K562 (cell line): Measurements from ENCODE around the gene CHN1. TPM values are rescaled to one million over a fixed set of nuclear protein-coding genes. Genes with fewer than 3 reads are reported as not detected.

ENCODE experiments used
- ATAC-seq: fragments of 200-7000 bp; cut with Tn5 transposase; 3 replicates; pipeline ENCODE4 v1.9.1; 2020; ENCODE audit warnings: moderate library complexity
- BruUV-seq: library from RNA; stranded (reverse); fragments of 400-500 nt; replicated peaks from 2 replicates; lab custom pipeline; 2021; lab: Mats Ljungman, UMichigan
- CTCF ChIA-PET: fragments of 300-600 bp; formaldehyde crosslinking; extraction: SDS; loops from one replicate; lab custom pipeline; 2021; ENCODE audit warnings: low intra/inter-chr PET ratio; lab: Yijun Ruan, JAX
- POLR2A ChIA-PET: fragments of 300-600, 350-650 bp; sonication (Branson Sonifier 250); formaldehyde crosslinking; extraction: SDS; loops from one replicate; lab custom pipeline; 2021; ENCODE audit warnings: antibody characterized with exemption, inconsistent platforms; lab: Yijun Ruan, JAX
- DNase-seq, 4 experiments: peaks; one replicate each; pipeline versions ENCODE4 v3.0.0 to v3.0.0-alpha.2; 2011 to 2018; ENCODE audit warnings: low spot score in 3 of 4, mixed read lengths in 3 of 4; ENCODE audit errors: extremely low read depth in 1 of 4
- FAIRE-seq: peaks from 2 replicates; lab custom pipeline; 2011; peaks lifted over from hg19 to GRCh38; lab: Jason Lieb, UNC
- H2AFZ ChIP-seq: 2 replicates; pipeline ENCODE4 v1.6.0; 2011; ENCODE audit warnings: low read depth, low read length, control low read depth, inconsistent platforms
- H3K27ac ChIP-seq: fragments of 200-600 bp; 3 replicates; pipeline ENCODE4 v1.8.0; 2011; ENCODE audit warnings: low read depth, mild to moderate bottlenecking, control low read depth, inconsistent platforms, low read length, moderate library complexity, mixed read lengths; ENCODE audit errors: extremely low read depth
- H3K27me3 ChIP-seq, 2 experiments: fragments of 300-600 bp in 1 of 2; 2 replicates in 1 of 2; 3 replicates in 1 of 2; pipeline versions ENCODE4 v1.6.0 to v1.8.0; 2011; ENCODE audit warnings: inconsistent platforms in 2 of 2, low read length in 2 of 2, mild to moderate bottlenecking in 1 of 2, mixed read lengths in 1 of 2, moderate library complexity in 1 of 2; ENCODE audit not compliant: control insufficient read depth in 2 of 2, insufficient read depth in 2 of 2
- H3K36me3 ChIP-seq: fragments of 300-600 bp; 3 replicates; pipeline ENCODE4 v1.8.0; 2011; ENCODE audit warnings: mild to moderate bottlenecking, low read length, inconsistent platforms; ENCODE audit not compliant: control insufficient read depth, insufficient read depth
- H3K4me1 ChIP-seq, 2 experiments: fragments of 200-600 bp in 1 of 2; replicated peaks in 1 of 2; 2 replicates in 1 of 2; 3 replicates in 1 of 2; pipeline versions ENCODE4 v1.5.1 to v1.8.0; 2011; ENCODE audit warnings: inconsistent platforms in 2 of 2, low read length in 2 of 2, mild to moderate bottlenecking in 1 of 2, mixed read lengths in 1 of 2, moderate library complexity in 1 of 2; ENCODE audit not compliant: control insufficient read depth in 2 of 2, insufficient read depth in 2 of 2
- H3K4me2 ChIP-seq: 2 replicates; pipeline ENCODE4 v1.6.1; 2011; ENCODE audit warnings: low read length, control low read depth, inconsistent platforms, mixed read lengths; ENCODE audit not compliant: insufficient read depth
- H3K4me3 ChIP-seq: fragments of 200-600 bp; sonication (generic), shearing (Covaris generic); 2 replicates; pipeline ENCODE4 v1.5.1; 2016; ENCODE audit warnings: control low read depth, inconsistent platforms
- H3K79me2 ChIP-seq: fragments of 200-600 bp; 3 replicates; pipeline ENCODE4 v1.8.0; 2011; ENCODE audit warnings: low read length, inconsistent platforms; ENCODE audit not compliant: control insufficient read depth, insufficient read depth
- H3K9ac ChIP-seq, 2 experiments: 2 replicates each; pipeline versions ENCODE4 v1.6.0 to v1.6.1; 2011; ENCODE audit warnings: low read depth in 2 of 2, low read length in 2 of 2, control low read depth in 1 of 2, inconsistent platforms in 1 of 2, mild to moderate bottlenecking in 1 of 2, mixed read lengths in 1 of 2; ENCODE audit not compliant: insufficient read depth in 1 of 2
- H3K9me1 ChIP-seq: one replicate; pipeline ENCODE4 v1.6.0; 2011; ENCODE audit warnings: inconsistent platforms, mild to moderate bottlenecking, low read length, moderate library complexity; ENCODE audit not compliant: control insufficient read depth, insufficient read depth
- H3K9me3 ChIP-seq: replicated peaks from 2 replicates; pipeline ENCODE4 v1.5.1; 2011; ENCODE audit warnings: low read depth, low read length, inconsistent platforms; ENCODE audit not compliant: control insufficient read depth, insufficient read depth
- H4K20me1 ChIP-seq: replicated peaks from 2 replicates; pipeline ENCODE4 v1.6.1; 2011; ENCODE audit warnings: low read length, inconsistent platforms, mixed read lengths; ENCODE audit not compliant: control insufficient read depth, insufficient read depth
- ELF2 ChIP-seq: fragments of 250-450 bp; sonication (Bioruptor Pico); IDR thresholded peaks from 2 replicates; pipeline ENCODE4 v1.5.0; 2021; ENCODE audit warnings: mild to moderate bottlenecking
- EZH2 ChIP-seq: IDR thresholded peaks from 2 replicates; pipeline ENCODE4 v1.6.1; 2012; ENCODE audit warnings: low read depth, mild to moderate bottlenecking, inconsistent platforms, low read length, borderline replicate concordance
- KDM1A ChIP-seq, 2 experiments: fragments of 450-650 bp; IDR thresholded peaks; 2 replicates each; pipeline ENCODE4 v1.6.1; 2016; ENCODE audit warnings: mild to moderate bottlenecking in 2 of 2
- KLF10 ChIP-seq: fragments of 250-450 bp; sonication (Bioruptor Pico); IDR thresholded peaks from 2 replicates; pipeline ENCODE4 v1.6.1; 2021; ENCODE audit warnings: matching md5 sums
- KLF13 ChIP-seq: fragments of 450-650 bp; IDR thresholded peaks from 2 replicates; pipeline ENCODE4 v1.6.1; 2016; ENCODE audit warnings: missing genetic modification characterization, low read depth, mild to moderate bottlenecking, missing compliant biosample characterization, moderate library complexity, borderline replicate concordance
- NFRKB ChIP-seq: fragments of 450-650 bp; IDR thresholded peaks from 2 replicates; pipeline ENCODE4 v1.6.1; 2016; ENCODE audit warnings: low read depth
- SMARCB1 ChIP-seq: IDR thresholded peaks from 2 replicates; pipeline ENCODE4 v1.6.1; 2011; ENCODE audit warnings: improper control_type of control experiment, low read depth; ENCODE audit not compliant: insufficient read length
- SMC3 ChIP-seq: conservative IDR thresholded peaks from 2 replicates; pipeline ENCODE4 v1.6.1; 2011; ENCODE audit warnings: low read depth, low read length, improper control_type of control experiment; ENCODE audit not compliant: insufficient read depth
- TCF7 ChIP-seq: sonication (generic); IDR thresholded peaks from 2 replicates; pipeline ENCODE4 v1.6.1; 2016; ENCODE audit warnings: antibody characterized with exemption, borderline replicate concordance
- YBX1 ChIP-seq: fragments of 450-650 bp; IDR thresholded peaks from 2 replicates; pipeline ENCODE4 v1.7.1; 2016; ENCODE audit warnings: mild to moderate bottlenecking
- ZNF134 ChIP-seq: fragments of 250-450 bp; sonication (Bioruptor Pico); conservative IDR thresholded peaks from 2 replicates; pipeline ENCODE4 v1.4.0; 2020
- ZNF239 ChIP-seq: fragments of 250-450 bp; sonication (Bioruptor Pico); IDR thresholded peaks from 2 replicates; pipeline ENCODE4 v1.4.0; 2020; ENCODE audit warnings: mild to moderate bottlenecking
- ZNF583 ChIP-seq: fragments of 250-450 bp; sonication (Bioruptor Pico); IDR thresholded peaks from 2 replicates; pipeline ENCODE4 v1.4.0; 2020
- WGBS: fragments of 100-300 bp; shearing (Covaris generic); methylation state at CpG from one replicate; pipeline ENCODE4 v1.1.6; 2016; ENCODE audit warnings: low coverage, mixed read lengths; ENCODE audit not compliant: insufficient coverage; ENCODE audit errors: missing lambda C conversion rate; 5-methylcytosine and 5-hydroxymethylcytosine counted together
- in situ Hi-C: fragments of 300-500 bp; cut with MboI; formaldehyde crosslinking; loops from 4 replicates; pipeline ENCODE4 v1.15.0; 2018; ENCODE audit warnings: inconsistent platforms, mixed read lengths
- intact Hi-C: fragments of 100-400 bp; cut with micrococcal nuclease; formaldehyde crosslinking; loops from 2 replicates; pipeline ENCODE4 v1.14.2; 2022
- polyA plus RNA-seq, 8 experiments: library from polyadenylated mRNA; depleted of rRNA in 4 of 8; stranded (reverse) in 5 of 8; unstranded in 3 of 8; fragments of >200 nt; fragmentation: Nextera tagmentation in 2 of 8; fragmentation: Illumina TruSeq in 1 of 8; extraction: Ambion mirVana in 2 of 8; extraction: Trizol in 1 of 8; gene quantifications; 2 replicates each; pipeline versions ENCODE4 v1.2.1 to v1.2.3, GENCODE V29; 2011 to 2014; ENCODE audit warnings: inconsistent platforms in 1 of 8, missing spikeins in 1 of 8
- total RNA-seq, 7 experiments: library from RNA; depleted of rRNA in 6 of 7; stranded (reverse); fragments of >200 nt in 6 of 7; fragmentation: Illumina TruSeq in 2 of 7; extraction: Trizol in 2 of 7; gene quantifications; 2 replicates each; pipeline versions ENCODE4 v1.2.1 to v1.2.3, GENCODE V29; 2011 to 2021; ENCODE audit warnings: low replicate concordance in 1 of 7
- TF ChIP-seq, protein P1 (sequence below): fragments of 250-450 bp; sonication (Bioruptor Pico); IDR thresholded peaks from 2 replicates; pipeline ENCODE4 v1.5.0; 2021; ENCODE audit warnings: mild to moderate bottlenecking, borderline replicate concordance
- TF ChIP-seq, protein P2 (sequence below): fragments of 250-450 bp; sonication (Bioruptor Pico); IDR thresholded peaks from 2 replicates; pipeline ENCODE4 v1.5.0; 2021
- TF ChIP-seq, protein P3 (sequence below): fragments of 250-450 bp; sonication (Bioruptor Pico); IDR thresholded peaks from 2 replicates; pipeline ENCODE4 v1.5.1; 2021; ENCODE audit warnings: mild to moderate bottlenecking
- TF ChIP-seq, protein P4 (sequence below): fragments of 450-650 bp; formaldehyde crosslinking; IDR thresholded peaks from 2 replicates; pipeline ENCODE4 v1.4.0; 2020; ENCODE audit warnings: mild to moderate bottlenecking

Gene CHN1
- total and polyA plus RNA-seq, 9 of the 15 experiments (the other 6 are each of a cell fraction or from before 2014, with no cell fraction given): 0.17 to 2.0 (median 0.87) TPM

DNA sequence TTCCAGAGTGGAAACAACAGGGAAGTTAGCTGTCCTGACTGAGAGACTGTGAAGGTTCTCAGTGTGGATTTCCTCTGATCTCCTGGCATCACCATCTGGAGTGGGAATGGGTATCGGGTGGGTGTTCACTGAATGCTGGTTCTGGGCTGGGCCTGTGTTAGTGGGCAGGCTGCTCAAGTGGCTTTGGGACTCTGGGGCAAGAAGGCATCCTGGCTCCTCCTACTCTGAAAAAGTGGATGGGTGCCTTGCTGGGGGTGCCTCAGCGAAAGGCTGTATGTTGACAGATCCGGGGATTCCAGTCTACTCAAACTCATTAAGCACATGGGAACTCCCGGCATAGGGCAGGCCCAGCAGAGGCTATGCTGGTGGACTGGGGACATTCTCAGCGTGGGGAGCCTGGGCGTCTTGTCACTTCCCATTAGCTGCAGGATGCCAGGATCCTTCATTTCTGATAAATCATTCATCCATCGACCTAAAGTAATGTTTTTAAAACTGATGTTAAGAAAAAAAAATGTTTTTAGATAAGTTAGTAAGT lies 213.4 kb downstream of the CHN1 start:
- Histone ChIP-seq H3K27ac (no peak overlapping the region), H3K9me1 (no peaks in the 10 kb centered on the region), H3K4me3 (no peak overlapping the region), H3K9me3 (no peaks in the 10 kb centered on the region), H3K36me3 (no peaks in the 10 kb centered on the region), H3K4me2 (no peak overlapping the region), H2AFZ (no peak overlapping the region), H3K79me2 (no peaks in the 10 kb centered on the region), H3K4me1 (peaks cover 0 to 3% of the 10 kb centered on the region in 2 experiments; a peak in 2 of 5 replicates), H3K9ac (no peak overlapping the region), H4K20me1 (no peaks in the 10 kb centered on the region), H3K27me3 (peaks cover 4 to 28% of the 10 kb centered on the region in 2 experiments; a peak in 3 of 5 replicates)
- ATAC-seq (no peak), DNase-seq (no peak), FAIRE-seq (no peak)
- in situ Hi-C loops: no loop called here
- intact Hi-C loops: no loop called here
- ChIA-PET POLR2A (no interaction called here), CTCF (no interaction called here)
- 0% methylated on average over 7 of the region's 7 CpGs for WGBS
- no TSS peak for BruUV-seq
- TF ChIP-seq, protein P1, sequence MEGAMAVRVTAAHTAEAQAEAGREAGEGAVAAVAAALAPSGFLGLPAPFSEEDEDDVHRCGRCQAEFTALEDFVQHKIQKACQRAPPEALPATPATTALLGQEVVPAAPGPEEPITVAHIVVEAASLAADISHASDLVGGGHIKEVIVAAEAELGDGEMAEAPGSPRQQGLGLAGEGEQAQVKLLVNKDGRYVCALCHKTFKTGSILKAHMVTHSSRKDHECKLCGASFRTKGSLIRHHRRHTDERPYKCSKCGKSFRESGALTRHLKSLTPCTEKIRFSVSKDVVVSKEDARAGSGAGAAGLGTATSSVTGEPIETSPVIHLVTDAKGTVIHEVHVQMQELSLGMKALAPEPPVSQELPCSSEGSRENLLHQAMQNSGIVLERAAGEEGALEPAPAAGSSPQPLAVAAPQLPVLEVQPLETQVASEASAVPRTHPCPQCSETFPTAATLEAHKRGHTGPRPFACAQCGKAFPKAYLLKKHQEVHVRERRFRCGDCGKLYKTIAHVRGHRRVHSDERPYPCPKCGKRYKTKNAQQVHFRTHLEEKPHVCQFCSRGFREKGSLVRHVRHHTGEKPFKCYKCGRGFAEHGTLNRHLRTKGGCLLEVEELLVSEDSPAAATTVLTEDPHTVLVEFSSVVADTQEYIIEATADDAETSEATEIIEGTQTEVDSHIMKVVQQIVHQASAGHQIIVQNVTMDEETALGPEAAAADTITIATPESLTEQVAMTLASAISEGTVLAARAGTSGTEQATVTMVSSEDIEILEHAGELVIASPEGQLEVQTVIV (CRISPR knock-in tag): no peak
- TF ChIP-seq NFRKB: no peak
- TF ChIP-seq SMC3: no peak
- TF ChIP-seq ZNF239 (CRISPR knock-in tag): no peak
- no peak for TF ChIP-seq ZNF134 (CRISPR knock-in tag)
- TF ChIP-seq TCF7: no peak
- TF ChIP-seq KDM1A (IDR thresholded peaks at IDR 0.05): no peak
- no peak for TF ChIP-seq YBX1
- no peak for TF ChIP-seq ZNF583 (CRISPR knock-in tag)
- TF ChIP-seq, protein P2, sequence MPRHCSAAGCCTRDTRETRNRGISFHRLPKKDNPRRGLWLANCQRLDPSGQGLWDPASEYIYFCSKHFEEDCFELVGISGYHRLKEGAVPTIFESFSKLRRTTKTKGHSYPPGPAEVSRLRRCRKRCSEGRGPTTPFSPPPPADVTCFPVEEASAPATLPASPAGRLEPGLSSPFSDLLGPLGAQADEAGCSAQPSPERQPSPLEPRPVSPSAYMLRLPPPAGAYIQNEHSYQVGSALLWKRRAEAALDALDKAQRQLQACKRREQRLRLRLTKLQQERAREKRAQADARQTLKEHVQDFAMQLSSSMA (CRISPR knock-in tag): no peak
- no peak for TF ChIP-seq EZH2
- TF ChIP-seq, protein P3, sequence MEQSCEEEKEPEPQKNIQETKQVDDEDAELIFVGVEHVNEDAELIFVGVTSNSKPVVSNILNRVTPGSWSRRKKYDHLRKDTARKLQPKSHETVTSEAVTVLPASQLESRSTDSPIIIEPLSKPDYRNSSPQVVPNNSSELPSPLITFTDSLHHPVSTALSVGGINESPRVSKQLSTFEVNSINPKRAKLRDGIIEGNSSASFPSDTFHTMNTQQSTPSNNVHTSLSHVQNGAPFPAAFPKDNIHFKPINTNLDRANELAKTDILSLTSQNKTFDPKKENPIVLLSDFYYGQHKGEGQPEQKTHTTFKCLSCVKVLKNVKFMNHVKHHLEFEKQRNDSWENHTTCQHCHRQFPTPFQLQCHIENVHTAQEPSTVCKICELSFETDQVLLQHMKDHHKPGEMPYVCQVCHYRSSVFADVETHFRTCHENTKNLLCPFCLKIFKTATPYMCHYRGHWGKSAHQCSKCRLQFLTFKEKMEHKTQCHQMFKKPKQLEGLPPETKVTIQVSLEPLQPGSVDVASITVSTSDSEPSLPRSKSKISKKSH: no peak
- TF ChIP-seq KLF13: no peak
- no peak for TF ChIP-seq ELF2 (CRISPR knock-in tag)
- no peak for TF ChIP-seq SMARCB1
- no peak for TF ChIP-seq KLF10 (CRISPR knock-in tag)
- TF ChIP-seq, protein P4, sequence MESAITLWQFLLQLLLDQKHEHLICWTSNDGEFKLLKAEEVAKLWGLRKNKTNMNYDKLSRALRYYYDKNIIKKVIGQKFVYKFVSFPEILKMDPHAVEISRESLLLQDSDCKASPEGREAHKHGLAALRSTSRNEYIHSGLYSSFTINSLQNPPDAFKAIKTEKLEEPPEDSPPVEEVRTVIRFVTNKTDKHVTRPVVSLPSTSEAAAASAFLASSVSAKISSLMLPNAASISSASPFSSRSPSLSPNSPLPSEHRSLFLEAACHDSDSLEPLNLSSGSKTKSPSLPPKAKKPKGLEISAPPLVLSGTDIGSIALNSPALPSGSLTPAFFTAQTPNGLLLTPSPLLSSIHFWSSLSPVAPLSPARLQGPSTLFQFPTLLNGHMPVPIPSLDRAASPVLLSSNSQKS (CRISPR knock-in tag): no peak
